GM19324 (cell line): ENCODE measurements around the gene FGD6.
A peak's percentile ranks its signal among the peaks of the same experiment; 100 is the strongest.
"Not testable (repeated sequence)": the region's sequence is repeated elsewhere in the genome, so short reads cannot be mapped to it uniquely, and the experiment has no call there.

Experiments used
- ATAC-seq: cut with Tn5 transposase; IDR thresholded peaks from one replicate; pipeline ENCODE4 v1.9.1; 2021; ENCODE audit warnings: mild to moderate bottlenecking, moderate library complexity; ENCODE audit not compliant: unreplicated experiment, low FRiP score

FGD6 gene

GRCh38 chr12:95131589-95132340 lies 85.5 kb downstream of the FGD6 start:
- ATAC-seq, result no peak

- no peak for ATAC-seq
These were observed 87.2 kb downstream of the FGD6 start for GRCh38 chr12:95130096-95130495.

DNA sequence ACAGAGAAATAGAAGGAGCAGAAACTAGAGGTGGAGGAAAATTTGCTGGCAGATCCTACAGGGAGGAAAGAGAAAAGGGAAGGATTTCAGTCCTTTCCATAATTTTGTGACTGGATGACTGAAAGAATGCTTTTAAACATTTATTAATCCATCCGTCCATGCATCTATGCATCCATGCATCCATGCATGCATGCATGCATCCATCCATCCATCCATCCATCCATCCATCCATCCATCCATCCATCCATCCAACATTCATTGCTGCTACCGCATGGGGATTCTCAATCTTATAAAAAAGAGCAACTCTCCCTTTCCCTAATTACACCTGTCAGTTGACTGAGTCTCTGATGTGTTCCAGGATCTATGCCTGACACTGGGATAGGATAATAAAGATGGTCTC lies 88.2 kb downstream of the FGD6 start:
- ATAC-seq, result no peak

DNA sequence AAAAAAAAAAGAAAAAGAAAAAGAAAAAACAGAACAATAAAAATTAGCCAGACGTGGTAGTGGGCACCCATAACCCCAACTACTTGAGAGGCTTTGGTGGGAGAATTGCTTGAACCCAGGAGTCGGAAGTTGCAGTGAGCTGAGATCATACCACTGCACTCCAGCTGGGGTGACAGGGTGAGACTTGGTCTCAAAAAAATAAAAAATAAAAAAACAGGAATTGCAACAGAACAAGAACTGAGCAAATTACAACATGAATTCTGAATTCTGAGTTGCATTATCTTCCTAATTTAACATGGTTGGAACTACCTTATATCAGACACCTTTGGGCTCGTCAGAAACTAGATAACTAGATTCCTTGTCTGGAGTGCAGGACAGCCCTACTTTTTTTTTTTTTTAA lies 90.5 kb downstream of the FGD6 start:
- no peak for ATAC-seq

DNA sequence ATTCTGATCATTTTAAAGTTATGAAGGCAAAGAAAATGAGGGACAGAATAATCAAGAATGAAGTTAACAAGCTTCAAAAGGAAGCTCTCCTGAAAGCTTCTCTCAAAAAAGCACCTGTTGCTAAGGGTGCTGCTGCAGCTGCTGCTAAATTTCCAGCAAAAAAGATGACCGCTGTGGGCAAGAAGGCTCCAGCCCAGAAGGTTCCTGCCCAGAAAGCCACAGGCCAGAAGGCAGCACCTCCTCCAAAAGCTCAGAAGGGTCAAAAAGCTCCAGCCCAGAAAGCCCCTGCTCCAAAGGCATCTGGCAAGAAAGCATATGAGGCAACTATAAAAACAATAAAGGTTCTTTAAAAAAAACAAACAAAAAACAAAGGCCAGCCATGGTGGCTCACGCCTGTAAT lies 91.2 kb downstream of the FGD6 start:
- no peak for ATAC-seq

- ATAC-seq, result no peak
These were observed 93.2 kb downstream of the FGD6 start for GRCh38 chr12:95124106-95124505.

DNA sequence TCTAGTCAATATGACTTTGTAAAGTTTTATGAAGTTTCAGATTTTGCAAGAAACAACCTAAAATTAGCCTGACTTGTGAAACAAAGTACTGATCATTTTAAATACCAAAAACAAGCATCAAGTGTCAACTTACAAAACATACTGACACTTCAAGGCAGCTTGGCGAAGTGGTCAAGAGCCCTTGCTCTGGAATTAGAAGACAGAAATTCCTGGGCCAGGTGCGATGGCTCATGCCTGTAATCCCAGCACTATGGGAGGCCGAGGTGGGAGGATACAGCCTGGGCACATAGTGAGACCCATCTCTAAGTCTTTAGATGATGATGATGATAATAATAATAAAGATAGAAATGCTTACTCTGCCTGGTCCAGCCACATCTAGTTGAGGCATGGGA lies 98.5 kb downstream of the FGD6 start:
- ATAC-seq, result no peak

DNA sequence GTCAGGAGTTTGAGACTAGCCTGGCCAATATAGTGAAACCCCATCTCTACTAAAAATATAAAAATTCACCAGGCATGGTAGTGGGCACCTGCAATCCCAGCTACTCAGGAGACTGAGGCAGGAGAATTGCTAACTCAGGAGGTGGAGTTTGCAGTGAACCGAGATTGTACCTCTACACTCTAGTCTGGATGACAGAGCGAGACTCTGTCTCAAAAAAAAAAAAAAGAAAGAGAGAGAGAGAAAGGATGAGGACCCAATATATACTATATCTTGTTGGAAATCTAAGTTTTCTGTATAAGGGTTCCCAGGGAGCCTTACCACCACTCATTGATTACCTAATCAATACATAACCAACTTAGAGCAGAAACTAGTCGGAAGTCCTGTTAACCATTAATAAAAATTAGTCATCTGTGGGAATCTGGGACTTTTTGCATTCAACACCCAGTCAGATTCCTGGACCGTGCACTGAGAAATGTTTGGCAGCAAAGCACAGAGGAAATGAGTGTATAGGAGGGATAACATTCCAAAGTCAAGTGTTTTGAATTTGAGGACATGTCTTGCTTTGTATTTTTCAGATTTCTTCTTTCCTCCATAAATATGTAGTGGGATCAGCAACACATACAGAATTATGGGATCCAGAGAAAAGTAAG lies 99.0 kb downstream of the FGD6 start:
- ATAC-seq, result no peak

GRCh38 chr12:95117178-95117599 lies 100.1 kb downstream of the FGD6 start:
- ATAC-seq, result peak; percentile 63

DNA sequence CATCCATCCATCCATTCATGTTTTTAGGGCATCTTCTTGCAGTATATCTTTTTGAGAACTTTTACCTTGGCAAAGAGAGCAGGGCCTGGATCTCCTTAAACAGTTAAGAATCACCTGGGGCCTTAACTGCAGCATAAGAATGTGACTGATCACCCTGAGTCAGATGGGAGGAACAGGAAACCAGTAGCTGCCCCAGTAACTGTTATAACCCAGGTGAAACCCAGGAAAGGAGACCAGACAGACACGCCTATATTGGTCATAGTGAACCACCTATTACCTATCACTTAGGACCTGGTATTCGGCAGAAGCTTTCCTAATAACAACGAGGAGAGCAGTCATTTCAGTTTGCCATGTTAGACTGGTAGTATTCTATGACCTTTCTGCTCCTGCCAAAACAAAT lies 100.5 kb downstream of the FGD6 start:
- ATAC-seq, result no peak

GRCh38 chr12:95116341-95116740 lies 100.9 kb downstream of the FGD6 start:
- no peak for ATAC-seq

GRCh38 chr12:95115641-95116040 lies 101.6 kb downstream of the FGD6 start:
- no peak for ATAC-seq

DNA sequence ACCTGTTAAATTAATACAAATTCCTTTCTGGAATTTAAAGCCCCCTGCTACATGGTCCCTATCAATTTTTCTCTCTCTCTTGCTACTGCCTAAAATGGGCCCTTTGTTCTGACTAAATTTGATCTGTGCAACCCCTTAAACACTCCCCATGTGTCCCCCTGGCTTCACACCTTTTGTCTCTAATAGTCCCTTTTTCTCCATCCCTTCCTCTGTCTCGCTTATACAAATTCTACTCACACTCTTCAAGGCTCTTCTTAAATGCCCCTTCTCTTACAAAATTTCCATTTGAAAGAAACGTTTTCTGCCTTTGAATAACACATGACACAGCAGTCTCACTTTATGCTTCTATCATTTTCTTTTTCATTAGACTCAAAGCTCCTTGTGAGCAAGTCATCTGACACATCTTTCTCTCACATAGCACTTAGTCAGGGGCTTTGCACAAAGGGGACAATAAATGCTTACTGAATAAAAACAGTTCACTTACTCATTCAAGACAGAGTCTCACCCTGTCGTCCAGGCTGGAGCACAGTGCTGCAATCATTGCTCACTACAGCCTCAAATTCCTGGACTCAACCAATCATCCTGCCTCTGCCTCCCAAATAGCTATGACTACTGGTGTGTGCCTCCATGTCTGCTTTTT lies 102.4 kb downstream of the FGD6 start:
- no peak for ATAC-seq

DNA sequence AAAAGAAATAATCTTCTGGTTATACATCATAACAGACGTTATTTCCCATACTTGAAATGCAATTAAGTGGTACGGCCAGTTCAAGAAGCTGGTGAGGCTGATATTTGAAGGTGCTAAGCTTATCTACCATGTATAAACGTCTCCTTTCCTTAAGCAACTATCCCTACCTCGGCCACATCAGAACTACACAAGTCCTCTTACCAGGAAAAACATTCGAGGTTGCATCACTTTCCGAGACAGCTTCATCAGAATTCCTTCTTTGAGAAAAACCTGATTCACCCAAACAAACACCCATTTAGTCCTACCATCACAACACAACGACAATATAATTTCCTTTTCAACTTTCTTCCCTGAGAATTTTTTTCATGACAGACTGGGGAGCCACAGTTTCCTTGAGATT lies 109.9 kb downstream of the FGD6 start:
- no peak for ATAC-seq

DNA sequence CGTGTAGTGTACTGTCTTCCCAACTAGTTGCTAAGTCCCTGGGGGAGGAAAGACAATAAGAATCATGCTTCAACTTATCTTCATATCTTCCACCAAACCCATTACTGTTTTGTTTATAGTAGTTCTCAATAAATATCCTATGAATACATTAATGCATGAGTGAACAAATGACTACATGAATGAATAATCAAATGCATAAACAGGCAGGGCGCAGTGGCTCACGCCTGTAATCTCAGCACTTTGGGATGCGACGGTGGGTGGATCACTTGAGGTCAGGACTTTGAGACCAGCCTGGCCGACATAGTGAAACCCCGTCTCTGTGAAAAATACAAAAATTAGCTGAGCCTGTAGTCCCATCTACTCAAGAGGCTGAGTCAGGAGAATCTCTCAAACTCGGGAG lies 111.7 kb downstream of the FGD6 start:
- no peak for ATAC-seq

- ATAC-seq, result no peak
These were observed 112.3 kb downstream of the FGD6 start for GRCh38 chr12:95104919-95105452.

GRCh38 chr12:95102916-95103671 lies 114.2 kb downstream of the FGD6 start:
- ATAC-seq, result peak; percentile 86

DNA sequence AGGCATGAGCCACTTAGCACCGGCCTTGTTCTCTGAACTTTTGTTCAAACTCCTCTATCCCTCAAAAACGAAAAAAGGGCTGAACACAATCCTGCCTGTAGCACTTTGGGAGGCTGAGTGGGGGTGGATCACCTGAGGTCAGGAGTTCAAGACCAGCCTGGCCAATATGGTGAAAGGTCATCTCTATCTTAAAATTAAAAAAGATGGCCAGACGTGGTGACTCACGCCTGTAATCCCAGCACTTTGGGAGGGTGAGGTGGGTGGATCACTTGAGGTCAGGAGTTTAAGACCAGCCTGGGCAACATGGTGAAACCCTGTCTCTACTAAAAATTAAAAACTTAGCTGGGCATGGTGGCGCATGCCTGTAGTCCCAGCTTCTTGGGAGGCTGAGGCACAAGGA lies 115.3 kb downstream of the FGD6 start:
- ATAC-seq, result not testable (repeated sequence)

GRCh38 chr12:95100264-95101190 lies 116.7 kb downstream of the FGD6 start:
- ATAC-seq, result no peak
